NCI-H2029 treated with DMSO at 0.1 percent for 48 hours (cell line): ENCODE results near the gene BRD4.

Experiments
- DNase-seq: peaks from one replicate; lab custom pipeline; 2025; lab: John Stamatoyannopoulos, UW

The BRD4 gene

DNA sequence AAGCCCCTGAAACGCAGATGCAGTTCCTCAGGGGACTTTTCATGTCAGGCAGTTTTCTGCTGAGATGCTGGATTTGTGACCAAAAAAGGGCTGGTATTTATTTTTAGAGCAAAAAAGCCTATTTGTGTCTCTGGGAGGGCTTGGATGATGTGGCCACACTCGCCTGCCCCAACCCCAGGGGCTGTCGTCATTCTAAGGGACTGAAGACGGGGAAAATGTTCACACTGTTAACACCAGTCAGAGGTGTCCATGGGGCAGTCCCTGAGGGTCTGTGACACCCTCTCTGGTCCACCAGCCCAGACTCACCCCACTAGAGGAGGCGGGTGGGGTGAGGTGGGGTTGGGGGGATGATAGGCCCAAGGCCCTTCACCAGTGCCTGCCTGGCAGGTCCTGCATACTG is 84.2 kb downstream of the BRD4 start:
- DNase-seq = no peak

DNA sequence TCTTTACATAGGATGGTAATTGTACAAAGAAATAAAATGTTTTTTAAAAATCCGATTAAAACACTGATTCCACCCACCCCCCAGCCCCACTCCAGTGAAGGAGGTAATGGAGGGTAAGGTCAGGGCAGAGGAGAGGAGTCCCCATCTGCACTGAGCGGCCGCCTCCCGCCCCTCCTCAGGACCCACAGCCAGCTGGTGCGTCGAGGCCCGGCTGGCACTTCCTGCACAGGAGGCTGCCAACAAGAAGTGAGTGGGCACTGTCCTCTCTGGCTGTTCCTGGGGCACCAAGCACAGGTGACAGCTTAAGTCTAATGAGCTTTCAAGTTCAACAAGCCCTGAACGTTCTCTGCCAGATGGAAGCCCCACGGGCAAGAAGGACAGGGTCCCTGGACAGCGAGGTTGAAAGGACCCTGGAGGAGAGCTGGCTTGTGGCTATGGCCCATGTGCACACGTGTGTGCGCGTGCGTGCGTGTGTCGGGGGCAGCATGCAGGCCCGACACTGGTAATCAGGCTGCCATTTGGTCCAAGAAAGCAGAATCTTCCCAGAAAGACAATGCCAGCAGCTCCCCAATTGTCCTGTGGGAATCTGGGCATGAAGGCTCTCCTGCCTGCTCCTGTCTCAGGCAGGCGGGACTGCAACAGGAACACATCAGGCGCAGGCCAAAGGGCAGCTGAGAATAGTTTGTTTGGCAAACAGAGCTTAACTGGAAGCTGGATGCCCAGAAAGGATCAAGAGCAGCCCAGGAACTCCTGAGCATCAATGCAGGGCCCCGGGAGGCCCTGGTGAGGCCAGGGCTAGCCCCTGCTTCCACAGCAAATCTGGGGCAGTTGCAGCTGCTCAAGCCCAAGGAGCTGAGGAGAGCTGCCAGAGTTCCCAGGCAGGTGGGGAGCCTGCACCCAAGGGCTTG is 85.0 kb downstream of the BRD4 start:
- no peak for DNase-seq

GRCh38 chr19:15246198-15246481 is 86.2 kb downstream of the BRD4 start:
- no peak for DNase-seq

DNA sequence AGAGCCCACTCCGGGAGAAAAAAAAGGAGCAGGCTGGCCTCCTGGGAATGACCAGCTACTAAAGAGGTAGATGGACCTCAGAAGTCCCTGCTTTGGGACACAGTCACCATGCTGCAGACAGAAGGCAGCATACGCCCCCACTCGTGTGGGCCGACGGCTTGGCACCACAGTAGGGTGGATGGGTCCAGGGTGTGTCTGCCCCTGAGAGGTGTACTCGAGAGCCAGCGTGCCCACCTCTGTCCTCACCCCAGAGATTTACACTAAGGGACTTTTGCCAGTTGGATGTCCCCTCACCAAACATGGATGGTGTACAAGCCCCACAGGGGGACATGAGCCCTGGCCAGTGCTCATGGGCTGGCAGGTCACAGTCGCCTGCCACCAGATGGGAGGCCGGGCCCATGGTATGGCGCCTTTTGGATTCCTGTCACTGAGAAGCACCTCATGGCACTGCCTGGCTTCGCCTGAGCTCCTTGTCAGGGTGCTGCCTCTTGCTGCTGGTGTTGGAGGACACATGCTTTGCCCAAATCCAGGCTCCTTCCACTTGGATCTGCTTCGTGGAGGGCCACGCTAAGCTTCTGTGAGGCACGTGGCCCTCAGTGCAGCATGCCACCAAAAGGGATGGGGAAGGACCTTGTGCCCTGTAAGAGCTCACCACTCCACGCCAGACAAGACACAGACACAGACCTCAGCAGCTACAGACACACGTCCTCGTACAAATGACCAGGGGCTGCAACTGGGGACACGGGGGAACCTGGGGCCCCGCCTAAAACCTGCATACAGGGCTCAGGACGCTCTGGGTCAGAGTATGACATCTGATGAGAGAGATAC is 86.8 kb downstream of the BRD4 start:
- DNase-seq = no peak

GRCh38 chr19:15244808-15245207 is 87.5 kb downstream of the BRD4 start:
- no peak for DNase-seq

GRCh38 chr19:15244106-15244803 is 88.1 kb downstream of the BRD4 start:
- no peak for DNase-seq

DNA sequence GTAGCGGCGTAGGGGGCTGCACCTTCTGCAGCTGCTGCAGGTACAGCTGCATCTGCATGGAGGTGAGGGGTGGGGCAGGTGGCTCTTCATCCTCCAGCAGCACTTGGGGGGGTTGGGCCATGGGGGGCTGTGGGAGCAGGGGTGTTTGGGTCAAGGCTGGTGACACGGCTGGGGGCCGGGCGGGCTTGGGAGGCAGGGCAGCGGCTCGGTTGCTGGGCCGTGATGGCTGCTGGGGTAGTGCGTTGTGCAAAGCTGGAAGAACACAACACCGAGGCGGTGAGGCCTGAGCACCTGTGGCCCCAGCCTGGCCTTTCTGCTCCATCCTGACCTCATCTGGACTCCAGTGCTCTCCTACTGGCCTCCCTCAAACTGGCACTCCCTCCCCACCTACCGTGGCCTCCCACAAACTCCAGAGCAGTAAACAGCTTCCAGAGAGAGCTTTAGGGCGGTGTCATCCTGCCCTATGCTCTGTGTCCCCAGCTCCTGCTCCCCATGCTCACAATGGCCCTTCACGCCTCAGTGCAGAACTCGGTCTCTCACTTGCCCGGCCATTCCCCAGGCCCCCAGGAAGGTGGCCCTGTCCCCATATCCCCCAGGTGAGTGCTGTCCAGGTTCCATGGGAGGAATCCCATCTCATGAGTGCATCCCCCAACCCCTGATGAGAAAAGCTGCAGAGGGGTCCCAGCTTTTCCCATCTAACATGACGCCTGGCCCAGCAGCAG is 88.9 kb downstream of the BRD4 start:
- no peak for DNase-seq

DNA sequence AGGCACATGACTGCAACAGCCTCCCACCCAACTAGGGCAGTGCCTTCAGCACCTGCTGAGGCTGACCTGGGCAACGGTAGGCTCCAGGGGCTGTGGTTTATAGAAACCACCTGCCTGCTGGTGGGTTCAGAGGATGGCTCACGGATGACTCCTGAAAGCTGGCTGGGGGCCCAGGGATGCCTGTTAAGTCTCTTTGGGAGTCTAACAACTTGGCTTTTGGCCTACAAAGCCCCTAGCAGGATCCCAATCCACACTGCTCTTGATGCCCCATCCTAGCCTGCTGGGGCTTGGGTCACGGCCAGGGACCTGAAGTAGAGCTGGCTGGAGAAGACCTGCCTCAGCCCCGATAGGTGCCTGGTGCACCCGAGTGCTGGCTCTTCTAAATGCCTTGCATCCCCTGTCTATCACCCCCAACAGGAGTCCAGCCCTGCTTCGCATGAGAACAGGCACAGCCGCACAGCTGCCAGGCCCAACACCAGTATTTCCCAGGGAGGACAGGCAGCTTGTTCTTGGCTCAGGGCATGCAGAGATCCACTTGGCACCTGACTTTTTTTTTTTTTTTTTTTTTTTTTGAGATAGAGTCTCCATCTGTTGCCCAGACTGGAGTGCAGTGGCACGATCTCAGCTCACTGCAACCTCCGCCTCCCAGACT is 91.0 kb downstream of the BRD4 start:
- no peak for DNase-seq

DNA sequence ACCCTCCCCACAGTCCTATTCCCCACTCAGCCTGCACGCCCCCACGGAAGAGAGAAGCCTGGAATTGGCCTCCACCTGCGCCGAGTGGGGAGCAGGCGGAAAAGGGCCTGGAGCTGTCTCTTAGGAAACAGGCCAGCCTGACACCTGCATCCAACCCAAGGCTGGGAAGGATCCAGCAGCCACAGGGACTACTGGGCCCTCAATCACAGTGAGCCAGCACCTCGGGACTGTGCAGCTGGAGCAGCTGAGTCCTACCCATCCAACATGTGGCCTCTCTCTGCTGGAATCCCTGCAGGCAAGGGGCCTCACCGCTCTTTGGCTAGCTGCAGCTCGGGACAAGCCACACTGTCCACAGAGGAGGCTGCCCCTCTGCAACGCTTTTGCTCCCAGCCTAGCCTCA is 91.8 kb downstream of the BRD4 start:
- DNase-seq = no peak

- no peak for DNase-seq
Observed at GRCh38 chr19:15239337-15239949, 92.9 kb downstream of the BRD4 start.

DNA sequence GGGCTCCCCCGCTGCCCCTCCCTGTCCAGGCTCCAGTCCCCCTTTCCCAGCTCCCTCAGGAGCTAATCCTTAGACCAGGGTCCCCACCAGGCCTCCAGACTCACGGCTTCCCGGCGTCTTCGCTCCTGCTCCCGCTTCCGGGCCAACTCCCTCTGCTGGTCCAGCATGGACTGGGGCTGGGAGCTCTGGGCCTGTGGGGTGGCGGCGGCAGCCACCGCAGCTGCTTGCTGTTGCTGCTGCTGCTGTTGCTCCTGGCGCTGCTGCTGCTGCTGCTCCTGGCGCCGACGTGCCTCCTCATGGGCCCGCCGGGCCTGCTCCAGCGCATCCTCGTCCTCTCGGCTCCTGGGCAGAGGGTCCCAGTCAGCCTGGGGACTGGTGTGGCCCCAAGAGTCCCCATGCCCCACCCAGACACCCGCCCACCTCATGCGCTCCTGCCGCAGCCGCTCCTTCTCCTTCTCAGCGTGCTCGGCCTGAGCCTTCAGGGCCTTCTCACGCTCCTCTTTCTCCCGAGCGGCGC is 93.6 kb downstream of the BRD4 start:
- DNase-seq = no peak

GRCh38 chr19:15237759-15238638 is 94.3 kb downstream of the BRD4 start:
- no peak for DNase-seq

DNA sequence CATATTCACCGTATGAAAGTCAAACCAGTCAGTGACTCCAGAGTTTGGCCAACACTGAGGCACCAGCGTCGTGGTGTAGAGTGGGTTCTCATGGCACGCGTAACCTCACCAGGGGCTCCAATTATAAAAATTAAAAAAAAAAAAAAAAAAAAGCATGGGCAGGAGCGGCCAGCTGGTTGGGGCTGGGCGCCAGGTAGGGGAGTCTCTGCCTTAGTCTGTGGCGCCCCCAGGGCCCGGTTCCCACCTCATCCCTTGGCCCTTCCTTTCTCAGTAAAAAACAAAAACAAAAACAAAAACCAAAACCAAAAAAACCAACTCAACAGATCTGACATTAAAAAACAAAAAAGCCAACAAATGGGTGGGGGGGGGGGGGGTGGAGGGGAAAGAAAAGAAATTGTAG is 95.5 kb downstream of the BRD4 start:
- no peak for DNase-seq

GRCh38 chr19:15235781-15236180 is 96.6 kb downstream of the BRD4 start:
- DNase-seq = no peak

GRCh38 chr19:15234431-15235130 is 97.8 kb downstream of the BRD4 start:
- no peak for DNase-seq

GRCh38 chr19:15231271-15231670 is 101.1 kb downstream of the BRD4 start:
- DNase-seq = no peak

- no peak for DNase-seq
Observed at GRCh38 chr19:15227261-15227660, 105.1 kb downstream of the BRD4 start.

GRCh38 chr19:15225760-15226159 is 106.6 kb downstream of the BRD4 start:
- DNase-seq = no peak

- DNase-seq = no peak
Observed at GRCh38 chr19:15223649-15224361, 108.5 kb downstream of the BRD4 start.
